Measurements from ENCODE around the gene ADH7.
"Not testable (repeated sequence)": the region's sequence is repeated elsewhere in the genome, so short reads cannot be mapped to it uniquely, and the experiment has no call there.

ADH7 gene

GRCh38 chr4:99378876-99379275 lies 56.3 kb downstream of the ADH7 start:
- no peak for DNase-seq

GRCh38 chr4:99377341-99377740 lies 57.8 kb downstream of the ADH7 start:
- not testable (repeated sequence) for DNase-seq

- DNase-seq = not testable (repeated sequence)
These were observed 62.7 kb downstream of the ADH7 start for GRCh38 chr4:99372464-99372863.

GRCh38 chr4:99367817-99368216 lies 67.3 kb downstream of the ADH7 start:
- DNase-seq = not testable (repeated sequence)

- DNase-seq = no peak
These were observed 68.7 kb downstream of the ADH7 start for GRCh38 chr4:99366491-99366890.

- no peak for DNase-seq
These were observed 72.4 kb downstream of the ADH7 start for GRCh38 chr4:99362768-99363167.
